GM04504 (cell line): ENCODE data around the gene SPDYE16.
"Not testable (repeated sequence)": the region's sequence is repeated elsewhere in the genome, so short reads cannot be mapped to it uniquely, and the experiment has no call there.

Experiments used
- DNase-seq: peaks from one replicate; pipeline ENCODE4 v3.0.0-alpha.2; 2012; ENCODE audit warnings: low read depth

Gene SPDYE16

DNA sequence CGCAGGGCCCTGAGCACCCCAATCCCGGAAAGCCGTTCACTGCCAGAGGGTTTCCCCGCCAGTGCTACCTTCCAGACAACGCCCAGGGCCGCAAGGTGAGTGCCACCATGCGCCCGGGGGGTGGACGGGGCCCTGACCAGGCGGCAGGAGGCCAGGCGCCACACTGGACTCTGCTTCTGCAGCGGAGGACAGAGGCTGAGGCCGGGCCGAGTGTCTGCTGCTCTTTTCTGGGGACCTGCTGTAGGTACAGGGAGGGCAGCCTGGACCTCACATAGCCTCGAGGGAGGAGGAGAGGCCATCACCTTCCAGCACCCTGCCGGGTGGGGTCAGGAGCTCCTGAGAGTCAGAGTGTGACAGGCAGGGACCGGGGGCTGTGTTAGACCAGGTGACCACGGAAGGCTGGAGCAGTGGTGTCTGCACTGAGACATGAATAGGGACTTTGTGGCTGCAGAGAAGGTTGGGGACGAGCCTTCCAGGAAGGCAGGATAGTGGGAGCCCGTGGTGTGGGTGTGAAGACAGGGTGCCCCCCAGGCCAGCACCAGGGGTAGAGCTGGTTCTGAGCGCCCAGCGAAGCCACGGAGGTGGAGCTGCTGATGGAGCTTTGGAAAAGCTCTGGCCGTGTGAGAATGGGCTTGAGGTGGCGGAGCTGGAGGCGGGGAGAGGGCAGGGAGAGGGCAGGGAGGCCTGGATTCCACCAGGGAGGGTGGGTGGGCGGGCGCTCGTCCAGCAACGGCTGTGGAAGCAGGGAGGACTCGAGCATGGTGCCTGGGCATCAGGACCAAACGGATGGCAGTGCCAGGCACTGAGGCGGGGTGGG is 38.5 kb downstream of the SPDYE16 start:
- not testable (repeated sequence) for DNase-seq

- not testable (repeated sequence) for DNase-seq
These were observed 39.9 kb downstream of the SPDYE16 start for GRCh38 chr7:76503244-76503643.

- not testable (repeated sequence) for DNase-seq
These were observed 40.3 kb downstream of the SPDYE16 start for GRCh38 chr7:76502836-76503235.

GRCh38 chr7:76502224-76502623 is 40.9 kb downstream of the SPDYE16 start:
- DNase-seq = not testable (repeated sequence)

DNA sequence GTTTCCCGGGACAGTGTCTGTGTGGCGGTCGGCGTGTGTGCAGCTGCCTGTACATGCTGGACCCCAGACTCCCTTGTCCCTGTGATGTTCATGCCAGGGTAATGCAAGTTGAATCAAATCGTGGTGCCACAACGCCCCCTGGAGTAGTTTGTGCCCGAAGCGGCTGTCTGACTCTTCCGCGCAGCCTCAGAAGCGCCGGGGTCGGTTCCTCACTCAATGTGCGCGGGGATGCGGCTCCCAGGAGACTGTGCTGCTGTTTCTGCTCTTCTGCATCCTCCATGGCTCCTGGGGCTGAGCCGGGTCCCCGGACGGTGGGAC is 43.2 kb downstream of the SPDYE16 start:
- DNase-seq = not testable (repeated sequence)

DNA sequence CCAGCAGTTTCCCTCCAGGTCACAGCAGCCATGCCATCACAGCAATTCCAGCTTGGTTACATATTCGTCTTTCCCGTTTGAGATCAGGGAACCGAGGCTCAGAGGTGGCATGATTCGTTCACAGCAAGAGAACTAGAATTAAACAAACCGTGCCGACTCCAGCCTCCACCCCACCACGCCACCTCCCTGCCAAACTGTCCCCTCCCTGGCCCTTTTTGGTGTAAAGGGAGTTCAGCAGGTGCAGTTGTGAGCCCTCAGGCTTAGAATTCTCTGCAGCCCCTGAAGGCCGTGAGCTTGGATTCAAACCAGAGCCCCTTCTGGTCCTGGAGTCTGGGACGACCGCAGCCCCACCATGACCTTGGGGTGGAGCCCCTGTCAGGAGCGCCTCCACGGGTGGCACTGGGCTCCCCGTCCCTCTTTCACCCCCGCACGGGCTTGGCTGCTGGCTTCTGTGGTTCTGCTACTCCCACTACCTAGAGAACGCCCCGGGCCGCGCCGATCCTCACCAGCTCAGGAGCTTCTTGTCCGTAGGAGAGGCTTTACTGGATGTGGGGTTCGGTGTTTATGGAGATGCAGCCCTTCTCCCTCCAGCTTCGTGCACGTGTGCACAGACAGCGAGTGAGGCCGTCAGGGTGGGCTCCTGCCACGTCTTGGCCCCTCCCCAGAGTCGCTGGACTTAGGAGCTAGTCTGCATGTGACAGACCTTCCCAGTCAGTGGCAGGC is 43.7 kb downstream of the SPDYE16 start:
- not testable (repeated sequence) for DNase-seq

- not testable (repeated sequence) for DNase-seq
These were observed 44.4 kb downstream of the SPDYE16 start for GRCh38 chr7:76498583-76499200.

- DNase-seq = not testable (repeated sequence)
These were observed 45.0 kb downstream of the SPDYE16 start for GRCh38 chr7:76497918-76498582.

DNA sequence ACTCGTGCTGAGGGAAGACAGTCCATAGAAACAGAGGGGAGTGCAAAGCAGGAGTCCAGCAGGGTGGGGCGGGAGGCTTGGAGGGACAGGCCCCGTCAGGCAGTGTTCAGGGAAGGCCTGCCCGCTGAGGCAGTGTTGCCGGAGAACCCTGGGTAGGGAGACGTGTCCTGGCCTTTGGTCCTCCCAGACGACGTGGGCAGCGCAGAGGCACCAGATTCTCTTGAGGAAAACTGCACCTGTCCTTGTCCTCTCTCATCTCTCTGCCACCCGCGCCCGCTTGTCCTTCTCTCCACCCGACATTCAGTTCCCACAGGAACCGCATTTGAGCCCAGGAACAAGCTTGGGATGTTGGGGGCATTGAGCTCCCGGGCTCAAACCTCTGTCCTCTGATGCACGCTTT is 47.4 kb downstream of the SPDYE16 start:
- not testable (repeated sequence) for DNase-seq

GRCh38 chr7:76492139-76492538 is 51.0 kb downstream of the SPDYE16 start:
- not testable (repeated sequence) for DNase-seq

- DNase-seq = not testable (repeated sequence)
These were observed 55.1 kb downstream of the SPDYE16 start for GRCh38 chr7:76487969-76488368.

DNA sequence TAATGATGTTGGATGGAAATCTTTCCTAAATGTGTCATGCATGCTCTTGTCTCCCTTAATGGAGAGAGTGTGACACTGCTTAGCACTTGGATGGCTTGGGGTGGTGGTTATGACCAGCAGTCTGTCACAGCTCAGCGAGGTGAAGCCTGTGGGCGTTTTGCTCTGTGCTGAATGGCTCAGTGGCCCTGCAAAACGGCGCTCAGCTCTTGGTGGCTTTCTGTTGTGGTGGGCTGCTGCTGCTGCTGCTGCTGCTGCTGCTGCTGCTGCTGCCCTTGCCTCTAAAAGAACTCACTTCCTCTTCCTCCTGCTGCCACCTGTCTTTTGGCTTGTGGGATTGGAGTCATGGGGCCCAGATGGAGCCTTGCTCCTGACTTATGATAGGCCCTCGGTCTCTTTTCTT is 56.5 kb downstream of the SPDYE16 start:
- DNase-seq = not testable (repeated sequence)

GRCh38 chr7:76485822-76486610 is 57.1 kb downstream of the SPDYE16 start:
- not testable (repeated sequence) for DNase-seq

GRCh38 chr7:76484456-76484855 is 58.6 kb downstream of the SPDYE16 start:
- DNase-seq = not testable (repeated sequence)

GRCh38 chr7:76483081-76483480 is 60.0 kb downstream of the SPDYE16 start:
- DNase-seq = not testable (repeated sequence)

DNA sequence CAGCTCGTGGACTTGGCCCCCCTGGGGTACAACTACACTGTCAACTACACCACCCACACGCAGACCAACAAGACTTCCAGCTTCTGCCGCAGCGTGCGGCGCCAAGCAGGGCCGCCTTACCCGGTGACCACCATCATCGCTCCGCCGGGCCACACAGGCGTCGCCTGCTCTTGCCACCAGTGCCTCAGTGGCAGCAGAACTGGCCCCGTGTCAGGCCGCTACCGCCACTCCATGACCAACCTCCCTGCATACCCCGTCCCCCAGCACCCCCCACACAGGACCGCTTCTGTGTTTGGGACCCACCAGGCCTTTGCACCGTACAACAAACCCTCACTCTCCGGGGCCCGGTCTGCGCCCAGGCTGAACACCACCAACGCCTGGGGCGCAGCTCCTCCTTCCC is 60.4 kb downstream of the SPDYE16 start:
- DNase-seq = not testable (repeated sequence)
